Right forelimb (tissue), 1 donor: Measurements from ENCODE around the gene DUOX2.
"Not testable (repeated sequence)": the region's sequence is repeated elsewhere in the genome, so short reads cannot be mapped to it uniquely, and the experiment has no call there.

Source experiments
- DNase-seq: peaks from one replicate; pipeline ENCODE4 v3.0.0-alpha.2; 2018

DUOX2 gene

DNA sequence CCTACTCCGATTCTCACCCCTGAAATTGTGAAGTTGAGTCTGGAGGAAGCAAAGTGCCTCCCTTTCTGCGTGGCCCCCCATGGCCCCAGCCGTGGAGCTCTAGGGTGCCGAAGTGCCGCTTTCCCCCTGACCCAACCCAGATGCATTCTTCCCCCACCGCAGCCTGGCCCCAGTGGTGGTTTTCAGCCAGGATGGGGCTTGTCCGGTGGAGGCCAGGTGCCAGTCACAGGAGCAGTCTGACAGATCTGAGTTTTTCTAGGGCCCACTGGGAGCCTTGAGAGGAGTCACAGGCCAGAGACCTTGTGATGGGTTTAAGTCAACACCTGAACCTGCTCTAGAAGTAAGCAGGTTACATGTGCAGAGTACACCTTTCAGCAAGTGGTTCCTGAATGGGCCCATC is 51.7 kb downstream of the DUOX2 start:
- not testable (repeated sequence) for DNase-seq

DNA sequence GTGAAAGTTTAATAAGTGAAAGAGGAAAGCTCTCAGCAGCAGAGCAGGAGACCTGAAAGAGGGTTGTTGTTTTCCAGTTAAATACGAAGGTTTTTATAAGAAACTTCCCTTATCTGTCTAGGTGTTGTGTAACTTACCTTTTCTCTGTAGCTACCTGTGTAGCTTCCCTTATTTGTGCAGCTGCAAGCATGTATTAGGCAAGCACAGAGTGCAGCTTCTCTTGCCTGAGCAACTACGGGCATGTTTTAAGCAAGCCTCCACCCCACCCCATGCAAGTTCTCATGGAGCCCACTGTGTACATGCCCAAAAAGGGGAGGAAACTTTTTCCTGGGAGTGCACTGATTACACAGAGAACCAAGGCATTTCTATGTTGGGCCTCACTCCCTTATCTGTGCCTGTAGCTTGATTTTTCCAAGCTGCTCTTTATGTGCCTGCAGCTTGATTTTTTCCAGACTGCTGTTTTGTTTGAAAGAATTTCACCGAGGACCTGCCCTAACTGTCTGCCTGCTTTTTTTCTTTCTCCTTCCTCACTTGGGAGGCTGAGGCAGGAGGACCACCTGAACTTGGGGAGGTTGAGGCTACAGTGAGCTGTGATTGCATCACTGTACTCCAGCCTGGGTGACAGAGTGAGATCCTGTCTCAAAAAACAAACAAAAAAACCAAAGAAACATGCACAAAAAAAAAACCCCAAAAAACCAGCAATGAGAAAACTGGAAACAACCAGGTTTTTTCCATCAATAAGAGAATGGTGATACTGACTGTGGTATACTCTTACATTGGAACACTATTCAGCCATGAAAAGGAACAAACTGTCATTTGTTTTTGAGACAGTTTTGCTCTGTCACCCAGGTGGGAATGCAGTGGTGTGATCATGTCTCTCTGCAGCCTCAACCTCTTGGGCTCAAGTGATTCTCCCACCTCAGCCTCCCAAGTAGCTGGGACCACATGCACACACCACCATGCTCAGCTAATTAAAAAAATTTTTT is 55.0 kb downstream of the DUOX2 start:
- DNase-seq, result not testable (repeated sequence)

DNA sequence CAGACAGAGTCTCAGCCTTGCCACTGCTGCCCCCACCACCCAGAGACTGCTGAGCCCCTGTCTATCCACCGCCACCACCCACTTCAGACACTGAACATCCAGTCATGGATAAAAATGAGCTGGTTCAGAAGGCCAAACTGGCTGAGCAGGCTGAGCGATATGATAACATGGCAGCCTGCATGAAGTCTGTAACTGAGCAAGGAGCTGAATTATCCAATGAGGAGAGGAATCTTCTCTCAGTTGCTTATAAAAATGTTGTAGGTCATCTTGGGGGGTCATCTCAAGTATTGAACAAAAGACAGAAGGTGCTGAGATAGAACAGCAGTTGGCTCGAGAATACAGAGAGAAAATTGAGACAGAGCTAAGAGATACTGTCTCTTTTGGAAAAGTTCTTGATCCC is 61.3 kb downstream of the DUOX2 start:
- not testable (repeated sequence) for DNase-seq

DNA sequence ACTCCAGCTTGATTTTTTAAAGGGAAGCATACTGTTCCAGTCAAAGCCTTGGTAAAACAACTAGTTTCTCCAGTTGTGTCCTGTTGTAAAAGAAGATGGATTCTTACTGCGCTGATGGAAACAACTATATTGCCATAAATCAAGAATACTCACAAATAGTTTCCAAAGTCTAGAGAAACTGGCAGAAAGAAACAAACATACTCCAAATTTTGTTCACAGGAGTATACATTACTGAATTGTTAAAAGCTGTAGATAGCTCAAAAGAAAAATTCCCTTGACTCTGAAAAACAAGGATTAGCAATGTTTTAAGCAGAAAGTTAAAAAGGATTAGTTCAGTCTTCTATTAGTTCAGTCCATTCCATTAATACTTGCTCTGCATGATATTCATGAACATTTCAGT is 63.4 kb downstream of the DUOX2 start:
- no peak for DNase-seq

DNA sequence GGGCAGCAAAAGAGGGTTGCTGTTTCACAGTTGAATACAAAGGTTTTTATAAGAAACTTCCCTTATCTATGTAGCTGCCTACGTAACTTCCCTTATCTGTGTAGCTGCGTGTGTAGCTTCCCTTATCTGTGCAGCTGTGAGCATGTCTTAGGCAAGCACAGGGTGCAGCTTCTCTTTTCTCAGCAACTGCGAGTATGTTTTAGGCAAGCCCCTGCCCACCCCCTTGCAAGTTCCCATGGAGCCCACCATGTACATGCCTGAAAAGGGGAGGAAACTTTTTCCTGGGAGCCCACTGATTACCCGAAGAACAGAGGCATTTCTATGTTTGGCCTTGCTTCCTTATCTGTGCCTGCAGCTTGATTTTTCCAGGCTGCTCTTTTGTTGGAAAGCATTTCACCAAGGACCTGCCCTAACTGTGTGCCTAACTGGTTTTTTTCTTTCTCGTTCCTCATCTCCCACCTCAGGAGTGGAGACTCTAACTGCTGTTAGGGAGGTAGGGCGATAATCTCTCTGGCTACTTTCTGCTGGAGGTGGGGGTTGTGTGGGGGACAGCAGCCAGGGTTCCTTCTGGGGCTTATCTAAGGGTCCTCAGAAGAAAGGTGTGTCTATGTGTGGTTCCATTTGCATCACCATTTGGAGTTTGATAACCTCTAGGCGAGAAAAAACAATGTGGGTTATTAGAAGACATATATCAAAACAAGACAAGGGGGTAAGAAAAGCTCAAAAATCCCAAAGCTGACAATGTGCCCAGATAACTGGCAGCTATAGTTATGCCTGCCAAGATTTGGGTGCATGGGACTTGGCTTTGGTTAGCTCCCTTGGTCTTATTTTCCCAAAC is 65.0 kb downstream of the DUOX2 start:
- no peak for DNase-seq

DNA sequence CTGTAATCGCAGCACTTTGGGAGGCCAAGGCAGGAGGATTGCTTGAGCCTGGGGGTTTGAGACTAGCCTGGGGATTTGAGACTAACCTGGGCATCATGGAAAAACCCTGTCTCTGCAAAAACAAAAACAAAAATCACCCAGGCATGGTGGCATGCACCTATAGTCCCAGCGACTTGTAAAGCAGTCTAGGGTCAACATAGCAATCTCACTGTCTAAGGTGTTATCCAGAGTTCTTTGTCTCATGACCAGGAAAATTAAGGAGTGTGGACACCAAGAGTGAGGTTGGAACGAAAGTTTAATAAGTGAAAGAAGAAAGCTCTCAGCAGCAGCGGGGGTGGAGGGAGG is 65.6 kb downstream of the DUOX2 start:
- DNase-seq, result not testable (repeated sequence)

DNA sequence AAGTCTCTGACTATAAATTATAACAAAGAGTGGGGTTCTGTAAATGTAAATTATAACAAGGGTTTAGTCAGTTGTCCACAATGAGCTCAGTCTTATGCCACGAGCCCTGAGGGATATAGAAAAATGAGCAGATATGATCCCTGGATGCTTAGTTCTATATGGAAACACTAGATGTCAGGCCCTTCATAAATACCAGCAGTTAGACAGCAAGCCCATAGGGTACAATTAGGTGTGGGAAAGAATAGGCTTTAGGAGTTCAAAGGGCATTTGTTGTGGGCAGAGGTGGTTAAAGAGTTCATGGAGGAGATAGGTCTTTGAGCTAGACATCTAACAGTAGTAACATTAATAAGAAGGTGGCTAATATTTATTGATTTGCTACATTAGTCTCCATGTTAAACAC is 69.7 kb downstream of the DUOX2 start:
- DNase-seq, result not testable (repeated sequence)

DNA sequence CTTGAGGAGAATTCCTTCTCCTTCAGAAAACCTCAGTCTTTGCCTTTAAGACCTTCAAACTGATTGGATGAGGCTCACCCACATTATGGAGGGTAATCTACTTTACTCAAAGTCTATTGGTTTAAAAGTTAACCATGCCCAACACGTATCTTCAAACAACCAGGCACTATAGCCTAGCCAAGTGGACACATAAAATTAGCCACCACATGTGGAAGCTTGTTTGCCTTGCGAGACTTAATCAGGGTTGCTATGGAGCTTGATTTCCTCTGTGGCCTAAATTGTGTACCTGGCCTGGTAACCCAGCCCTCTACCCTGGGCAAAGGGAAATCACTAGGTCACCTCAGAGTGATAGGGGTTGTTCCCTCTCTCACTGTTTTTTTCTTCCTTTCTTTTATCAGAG is 71.1 kb downstream of the DUOX2 start:
- DNase-seq, result not testable (repeated sequence)
